ENCODE data around the gene SDCCAG8. TPM values are rescaled to one million over a fixed set of nuclear protein-coding genes. Genes with fewer than 3 reads are reported as not detected.

The SDCCAG8 gene
- total and polyA plus RNA-seq, 4 donors = 8.5 to 25.8 (median 17.5) TPM

DNA sequence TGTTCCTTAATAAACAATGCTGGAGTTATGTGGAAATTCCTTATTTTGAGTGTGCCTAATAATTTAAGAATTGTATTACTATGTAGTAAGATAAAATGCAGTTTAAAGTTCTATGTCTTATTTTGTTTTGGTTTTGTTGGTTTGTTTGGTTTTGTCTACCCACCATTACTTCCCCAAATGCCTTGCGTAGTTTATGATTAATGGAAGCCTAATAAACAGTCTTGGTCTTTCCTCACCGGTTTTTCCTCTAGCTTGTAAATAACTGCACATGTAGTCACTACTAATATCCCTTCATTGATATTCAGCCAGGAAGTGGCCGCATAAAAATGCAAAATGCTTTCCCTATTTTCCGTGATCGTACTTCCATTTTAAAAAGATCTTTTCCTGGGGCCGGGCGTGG lies 2.9 kb downstream of the SDCCAG8 start:
- Histone ChIP-seq H3K9ac (ENCODE audit: low read depth in 1 of 2, low read length in 2 of 2) (no peak overlapping the region), H3K36me3 (ENCODE audit: control insufficient read depth in 4 of 4, insufficient read depth in 3 of 4, low read depth in 1 of 4, low read length in 3 of 4) (peaks cover 0 to 4% (median 0%) of the 10 kb centered on the region in 4 donors), H3K27ac (ENCODE audit: low read depth in 1 of 2, low read length in 2 of 2) (no peak overlapping the region), H3K9me3 (ENCODE audit: control insufficient read depth in 4 of 4, low read length in 3 of 4) (no peaks in the 10 kb centered on the region), H3K27me3 (ENCODE audit: control insufficient read depth in 4 of 4, insufficient read depth in 4 of 4, low read length in 3 of 4) (no peaks in the 10 kb centered on the region), H3K4me1 (ENCODE audit: control insufficient read depth in 4 of 4, insufficient read depth in 4 of 4, low read length in 3 of 4) (peaks cover 0 to 19% (median 11%) of the 10 kb centered on the region in 4 donors), H3K4me3 (ENCODE audit: low read depth in 1 of 3, low read length in 3 of 3) (no peak overlapping the region)
- WGBS = 94% methylated on average over 7 of the region's 7 CpGs
- TF ChIP-seq, protein P1, sequence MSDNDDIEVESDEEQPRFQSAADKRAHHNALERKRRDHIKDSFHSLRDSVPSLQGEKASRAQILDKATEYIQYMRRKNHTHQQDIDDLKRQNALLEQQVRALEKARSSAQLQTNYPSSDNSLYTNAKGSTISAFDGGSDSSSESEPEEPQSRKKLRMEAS (IDR thresholded peaks at IDR 0.05) = no peak
- TF ChIP-seq EGR1 (IDR thresholded peaks at IDR 0.05; ENCODE audit: low read depth in 2 of 2) (no peak), HNF4G (IDR thresholded peaks at IDR 0.05) (no peak), RAD21 (IDR thresholded peaks at IDR 0.05) (no peak), ZBTB33 (IDR thresholded peaks at IDR 0.05) (no peak), GABPA (IDR thresholded peaks at IDR 0.05 in 1 of 2, conservative IDR thresholded peaks at IDR 0.05 in 1 of 2) (no peak), RXRA (IDR thresholded peaks at IDR 0.05) (no peak), NR2F2 (IDR thresholded peaks at IDR 0.05) (no peak), JUND (IDR thresholded peaks at IDR 0.05) (no peak), YY1 (IDR thresholded peaks at IDR 0.05) (no peak), SP1 (IDR thresholded peaks at IDR 0.05) (no peak), REST (IDR thresholded peaks at IDR 0.05) (no peak), HNF4A (conservative IDR thresholded peaks at IDR 0.05) (no peak), FOXA2 (IDR thresholded peaks at IDR 0.05) (no peak)
- TF ChIP-seq, protein P2, sequence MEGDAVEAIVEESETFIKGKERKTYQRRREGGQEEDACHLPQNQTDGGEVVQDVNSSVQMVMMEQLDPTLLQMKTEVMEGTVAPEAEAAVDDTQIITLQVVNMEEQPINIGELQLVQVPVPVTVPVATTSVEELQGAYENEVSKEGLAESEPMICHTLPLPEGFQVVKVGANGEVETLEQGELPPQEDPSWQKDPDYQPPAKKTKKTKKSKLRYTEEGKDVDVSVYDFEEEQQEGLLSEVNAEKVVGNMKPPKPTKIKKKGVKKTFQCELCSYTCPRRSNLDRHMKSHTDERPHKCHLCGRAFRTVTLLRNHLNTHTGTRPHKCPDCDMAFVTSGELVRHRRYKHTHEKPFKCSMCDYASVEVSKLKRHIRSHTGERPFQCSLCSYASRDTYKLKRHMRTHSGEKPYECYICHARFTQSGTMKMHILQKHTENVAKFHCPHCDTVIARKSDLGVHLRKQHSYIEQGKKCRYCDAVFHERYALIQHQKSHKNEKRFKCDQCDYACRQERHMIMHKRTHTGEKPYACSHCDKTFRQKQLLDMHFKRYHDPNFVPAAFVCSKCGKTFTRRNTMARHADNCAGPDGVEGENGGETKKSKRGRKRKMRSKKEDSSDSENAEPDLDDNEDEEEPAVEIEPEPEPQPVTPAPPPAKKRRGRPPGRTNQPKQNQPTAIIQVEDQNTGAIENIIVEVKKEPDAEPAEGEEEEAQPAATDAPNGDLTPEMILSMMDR (IDR thresholded peaks at IDR 0.05; ENCODE audit: low read depth, low read length, missing input control) = no peak
- TF ChIP-seq, protein P3, sequence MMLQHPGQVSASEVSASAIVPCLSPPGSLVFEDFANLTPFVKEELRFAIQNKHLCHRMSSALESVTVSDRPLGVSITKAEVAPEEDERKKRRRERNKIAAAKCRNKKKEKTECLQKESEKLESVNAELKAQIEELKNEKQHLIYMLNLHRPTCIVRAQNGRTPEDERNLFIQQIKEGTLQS (IDR thresholded peaks at IDR 0.05) = no peak
- DNase-seq (ENCODE audit: low spot score) = no peak
